Neural progenitor cell (in vitro differentiated cells): ENCODE results near the gene AMER3. TPM values are rescaled to one million over a fixed set of nuclear protein-coding genes. Genes with fewer than 3 reads are reported as not detected.

Experiments used
- DNase-seq: peaks from one replicate; pipeline ENCODE4 v3.0.0-alpha.2; 2016; ENCODE audit warnings: low spot score
- H2AFZ ChIP-seq: fragments of 200-600 bp; sonication (generic); replicated peaks from 2 replicates; pipeline ENCODE4 v1.6.1; 2016; ENCODE audit warnings: antibody characterized with exemption
- H3F3A ChIP-seq: fragments of 200-600 bp; sonication (generic); 2 replicates; pipeline ENCODE4 v1.6.1; 2016; ENCODE audit warnings: antibody characterized with exemption, low read depth
- H3K27ac ChIP-seq: fragments of 200-600 bp; sonication (generic); 2 replicates; pipeline ENCODE4 v1.5.1; 2016; ENCODE audit warnings: mild to moderate bottlenecking
- H3K27me3 ChIP-seq: fragments of 200-600 bp; sonication (generic); 2 replicates; pipeline ENCODE4 v1.6.1; 2016; ENCODE audit warnings: mild to moderate bottlenecking, moderate library complexity
- H3K36me3 ChIP-seq: fragments of 200-600 bp; sonication (generic); 2 replicates; pipeline ENCODE4 v1.5.1; 2016
- H3K4me1 ChIP-seq: fragments of 200-600 bp; sonication (generic); 2 replicates; pipeline ENCODE4 v1.6.1; 2016; ENCODE audit warnings: mixed run types
- H3K4me2 ChIP-seq: fragments of 200-600 bp; sonication (generic); 2 replicates; pipeline ENCODE4 v1.6.1; 2016
- H3K4me3 ChIP-seq: fragments of 200-600 bp; sonication (generic); 2 replicates; pipeline ENCODE4 v1.5.1; 2016
- H3K79me2 ChIP-seq: fragments of 200-600 bp; sonication (generic); 2 replicates; pipeline ENCODE4 v1.6.1; 2016; ENCODE audit warnings: low read depth
- H3K9ac ChIP-seq: fragments of 200-600 bp; sonication (generic); 2 replicates; pipeline ENCODE4 v1.6.1; 2016
- H3K9me3 ChIP-seq: fragments of 200-600 bp; sonication (generic); 2 replicates; pipeline ENCODE4 v1.5.1; 2016; ENCODE audit warnings: low read depth
- H4K20me1 ChIP-seq: fragments of 200-600 bp; sonication (generic); 2 replicates; pipeline ENCODE4 v1.6.1; 2016; ENCODE audit warnings: low read depth
- H3K27ac Mint-ChIP-seq: 3 replicates; pipeline ENCODE4 v1.8.0; 2021; ENCODE audit warnings: mixed read lengths
- H3K27me3 Mint-ChIP-seq: 2 replicates; pipeline ENCODE4 v1.8.0; 2022; ENCODE audit warnings: low read depth, mild to moderate bottlenecking, inconsistent platforms, moderate library complexity, mixed read lengths; ENCODE audit not compliant: insufficient read depth
- H3K36me3 Mint-ChIP-seq: 3 replicates; pipeline ENCODE4 v1.8.0; 2021; ENCODE audit warnings: mixed read lengths
- H3K4me1 Mint-ChIP-seq: 3 replicates; pipeline ENCODE4 v1.8.0; 2021; ENCODE audit warnings: mixed read lengths
- H3K4me3 Mint-ChIP-seq: 3 replicates; pipeline ENCODE4 v1.8.0; 2021; ENCODE audit warnings: mild to moderate bottlenecking, moderate library complexity, mixed read lengths
- H3K9me3 Mint-ChIP-seq: 3 replicates; pipeline ENCODE4 v1.8.0; 2020; ENCODE audit warnings: mixed read lengths
- EZH2 ChIP-seq: fragments of 200-600 bp; sonication (generic); IDR thresholded peaks from 2 replicates; pipeline ENCODE4 v1.6.1; 2017; ENCODE audit warnings: antibody characterized with exemption, mild to moderate bottlenecking, moderate library complexity
- EZH2phosphoT487 ChIP-seq: fragments of 200-600 bp; sonication (generic); IDR thresholded peaks from 2 replicates; pipeline ENCODE4 v1.6.1; 2017; ENCODE audit warnings: antibody characterized with exemption
- total RNA-seq: library from RNA; depleted of rRNA; stranded (reverse); fragments of >200 nt; gene quantifications from 2 replicates; pipeline ENCODE4 v1.2.3, GENCODE V29; 2015; ENCODE audit warnings: low replicate concordance
- TF ChIP-seq, protein P1 (sequence below): fragments of 200-600 bp; sonication (generic); IDR thresholded peaks from 2 replicates; pipeline ENCODE4 v1.5.1; 2017; ENCODE audit warnings: antibody characterized with exemption, mild to moderate bottlenecking

Gene AMER3
- total RNA-seq, 1 donor from 2014 or later: not detected

DNA sequence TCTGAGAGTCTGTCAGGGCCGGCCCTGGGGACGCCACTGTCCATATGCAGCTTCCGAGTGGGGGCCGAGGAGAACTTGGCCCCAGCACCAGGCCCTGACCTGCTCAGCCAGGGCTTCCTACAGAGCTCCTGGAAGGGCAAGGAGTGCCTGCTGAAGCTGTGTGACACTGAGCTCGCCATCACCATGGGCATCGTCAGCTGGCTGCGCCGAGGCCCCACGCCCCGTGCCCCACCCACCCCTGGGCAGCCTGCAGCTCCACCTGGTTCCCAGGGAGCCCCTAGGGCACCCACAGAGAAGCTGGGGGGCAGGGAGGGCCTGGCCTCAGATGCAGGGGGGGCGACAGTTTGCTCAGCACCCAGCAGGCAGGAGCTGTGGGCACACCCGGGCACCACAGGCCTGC is 8.1 kb downstream of the AMER3 start:
- H3K27ac ChIP-seq: no peak overlapping the region
- H2AFZ ChIP-seq: no peak overlapping the region
- peaks cover 18% of the 10 kb centered on the region for H3K27me3 Mint-ChIP-seq
- no peak for TF ChIP-seq EZH2
- no peaks in the 10 kb centered on the region for H3K79me2 ChIP-seq
- H3K36me3 ChIP-seq: no peaks in the 10 kb centered on the region
- no peaks in the 10 kb centered on the region for H3K9me3 ChIP-seq
- H3K9me3 Mint-ChIP-seq: no peaks in the 10 kb centered on the region
- H4K20me1 ChIP-seq: no peaks in the 10 kb centered on the region
- H3K27me3 ChIP-seq: peaks cover 15% of the 10 kb centered on the region
- no peak overlapping the region for H3K4me3 Mint-ChIP-seq
- no peak for DNase-seq
- H3K36me3 Mint-ChIP-seq: no peaks in the 10 kb centered on the region
- H3K27ac Mint-ChIP-seq: no peak overlapping the region
- no peak overlapping the region for H3K4me2 ChIP-seq
- H3K9ac ChIP-seq: no peak overlapping the region
- no peaks in the 10 kb centered on the region for H3K4me1 Mint-ChIP-seq
- H3K4me3 ChIP-seq: no peak overlapping the region
- no peaks in the 10 kb centered on the region for H3K4me1 ChIP-seq
- no peaks in the 10 kb centered on the region for H3F3A ChIP-seq

DNA sequence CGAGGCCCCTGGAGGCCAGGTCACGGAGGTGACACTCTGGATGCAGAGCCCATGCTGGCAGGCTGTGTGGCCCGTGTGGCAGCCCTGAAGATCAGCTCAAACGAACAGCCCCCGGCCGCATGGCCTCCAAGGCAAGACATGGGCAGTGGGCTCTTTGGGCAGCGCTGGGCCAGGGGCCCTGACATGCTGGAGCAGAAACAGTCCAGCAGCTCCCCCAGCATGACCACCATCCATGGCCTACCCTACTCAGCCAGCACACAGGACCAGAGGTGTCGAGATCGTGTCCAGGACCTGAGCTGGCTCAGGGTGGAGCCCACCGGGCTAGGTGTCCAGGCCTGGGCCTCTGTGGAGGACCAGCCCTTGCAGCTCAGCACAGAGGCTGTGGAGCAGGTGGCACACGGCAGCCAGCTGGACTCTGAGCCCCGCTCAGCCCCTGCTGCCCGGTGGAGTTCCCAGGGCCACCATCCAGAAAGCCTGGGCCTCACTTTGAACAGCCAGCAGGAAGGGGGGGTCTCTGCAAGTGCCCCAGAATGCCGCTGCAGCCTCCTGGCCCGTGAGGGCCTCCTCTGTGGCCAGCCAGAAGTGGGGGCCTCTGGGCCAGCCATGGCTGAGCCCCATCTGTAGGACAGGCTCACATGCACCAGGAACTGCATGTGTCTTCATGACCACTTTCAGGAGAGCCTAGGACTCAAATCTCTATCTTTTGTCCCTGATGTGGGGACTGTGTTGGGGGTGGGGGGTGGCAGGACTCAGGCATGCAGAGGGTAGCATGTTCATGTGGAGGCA is 8.9 kb downstream of the AMER3 start:
- no peak for DNase-seq
- H3K27me3 Mint-ChIP-seq: peaks cover 14% of the 10 kb centered on the region
- H3K9ac ChIP-seq: no peak overlapping the region
- no peaks in the 10 kb centered on the region for H3K36me3 Mint-ChIP-seq
- no peak overlapping the region for H3K4me3 Mint-ChIP-seq
- TF ChIP-seq, protein P1, sequence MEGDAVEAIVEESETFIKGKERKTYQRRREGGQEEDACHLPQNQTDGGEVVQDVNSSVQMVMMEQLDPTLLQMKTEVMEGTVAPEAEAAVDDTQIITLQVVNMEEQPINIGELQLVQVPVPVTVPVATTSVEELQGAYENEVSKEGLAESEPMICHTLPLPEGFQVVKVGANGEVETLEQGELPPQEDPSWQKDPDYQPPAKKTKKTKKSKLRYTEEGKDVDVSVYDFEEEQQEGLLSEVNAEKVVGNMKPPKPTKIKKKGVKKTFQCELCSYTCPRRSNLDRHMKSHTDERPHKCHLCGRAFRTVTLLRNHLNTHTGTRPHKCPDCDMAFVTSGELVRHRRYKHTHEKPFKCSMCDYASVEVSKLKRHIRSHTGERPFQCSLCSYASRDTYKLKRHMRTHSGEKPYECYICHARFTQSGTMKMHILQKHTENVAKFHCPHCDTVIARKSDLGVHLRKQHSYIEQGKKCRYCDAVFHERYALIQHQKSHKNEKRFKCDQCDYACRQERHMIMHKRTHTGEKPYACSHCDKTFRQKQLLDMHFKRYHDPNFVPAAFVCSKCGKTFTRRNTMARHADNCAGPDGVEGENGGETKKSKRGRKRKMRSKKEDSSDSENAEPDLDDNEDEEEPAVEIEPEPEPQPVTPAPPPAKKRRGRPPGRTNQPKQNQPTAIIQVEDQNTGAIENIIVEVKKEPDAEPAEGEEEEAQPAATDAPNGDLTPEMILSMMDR: no peak
- TF ChIP-seq EZH2phosphoT487: no peak
- H3K4me1 ChIP-seq: no peaks in the 10 kb centered on the region
- no peaks in the 10 kb centered on the region for H3K36me3 ChIP-seq
- no peaks in the 10 kb centered on the region for H4K20me1 ChIP-seq
- no peak overlapping the region for H2AFZ ChIP-seq
- H3F3A ChIP-seq: no peaks in the 10 kb centered on the region
- no peak overlapping the region for H3K27ac Mint-ChIP-seq
- no peaks in the 10 kb centered on the region for H3K79me2 ChIP-seq
- H3K9me3 Mint-ChIP-seq: no peaks in the 10 kb centered on the region
- no peaks in the 10 kb centered on the region for H3K9me3 ChIP-seq
- no peak overlapping the region for H3K27ac ChIP-seq
- H3K4me2 ChIP-seq: no peak overlapping the region
- H3K27me3 ChIP-seq: peaks cover 7% of the 10 kb centered on the region
- H3K4me1 Mint-ChIP-seq: no peaks in the 10 kb centered on the region
- H3K4me3 ChIP-seq: no peak overlapping the region

DNA sequence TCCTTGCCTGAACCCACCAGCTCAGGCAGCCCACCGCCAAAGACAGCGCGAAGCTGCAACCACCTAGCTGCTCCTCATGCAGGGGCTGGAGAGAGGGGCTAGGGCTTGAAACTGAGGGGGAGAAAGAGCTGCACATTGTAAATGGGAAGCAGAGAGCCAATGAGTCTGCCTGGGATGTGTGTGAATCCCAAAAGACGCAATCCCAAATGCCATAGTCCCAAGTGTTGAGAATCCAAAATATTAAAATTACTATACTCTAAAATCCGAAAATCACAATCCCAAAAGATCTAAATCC is 9.4 kb downstream of the AMER3 start:
- H3K4me1 ChIP-seq: no peaks in the 10 kb centered on the region
- no peaks in the 10 kb centered on the region for H4K20me1 ChIP-seq
- H3K36me3 ChIP-seq: no peaks in the 10 kb centered on the region
- Mint-ChIP-seq H3K27me3 (peaks cover 10% of the 10 kb centered on the region), H3K36me3 (no peaks in the 10 kb centered on the region), H3K9me3 (no peaks in the 10 kb centered on the region), H3K4me1 (no peaks in the 10 kb centered on the region), H3K4me3 (no peak overlapping the region), H3K27ac (no peak overlapping the region)
- H3K27ac ChIP-seq: no peak overlapping the region
- no peak overlapping the region for H2AFZ ChIP-seq
- no peaks in the 10 kb centered on the region for H3F3A ChIP-seq
- H3K4me2 ChIP-seq: no peak overlapping the region
- H3K4me3 ChIP-seq: no peak overlapping the region
- TF ChIP-seq, protein P1: no peak
- no peak for TF ChIP-seq EZH2phosphoT487
- no peak for TF ChIP-seq EZH2
- H3K9ac ChIP-seq: no peak overlapping the region
- DNase-seq: no peak
- peaks cover 3% of the 10 kb centered on the region for H3K27me3 ChIP-seq
- H3K79me2 ChIP-seq: no peaks in the 10 kb centered on the region
- no peaks in the 10 kb centered on the region for H3K9me3 ChIP-seq

DNA sequence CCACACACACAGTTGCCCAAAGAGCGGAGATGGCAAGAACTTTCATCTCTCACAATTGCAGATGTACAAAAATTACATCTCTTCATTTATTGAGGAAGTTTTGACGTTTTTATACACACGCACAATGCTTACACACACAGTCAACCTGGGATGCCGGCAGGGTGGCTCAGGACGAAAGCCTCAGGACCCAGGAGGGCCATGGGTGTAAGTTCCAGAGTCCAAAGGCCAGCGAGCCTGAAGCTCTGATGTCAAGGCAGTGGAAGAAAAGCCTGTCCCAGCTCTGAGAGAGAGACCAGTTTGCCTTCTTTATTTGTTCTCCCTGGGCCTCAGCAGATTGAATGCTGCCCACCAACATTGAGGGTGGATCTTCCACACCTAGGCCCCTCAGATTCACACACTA is 10.1 kb downstream of the AMER3 start:
- Mint-ChIP-seq H3K9me3 (peaks cover 2% of the 10 kb centered on the region), H3K36me3 (no peaks in the 10 kb centered on the region), H3K27me3 (peaks cover 9% of the 10 kb centered on the region), H3K27ac (no peak overlapping the region), H3K4me1 (no peaks in the 10 kb centered on the region), H3K4me3 (no peak overlapping the region)
- no peak overlapping the region for H3K4me2 ChIP-seq
- DNase-seq: no peak
- no peak overlapping the region for H2AFZ ChIP-seq
- no peaks in the 10 kb centered on the region for H3K9me3 ChIP-seq
- no peaks in the 10 kb centered on the region for H3K4me1 ChIP-seq
- H3K9ac ChIP-seq: no peak overlapping the region
- H4K20me1 ChIP-seq: no peaks in the 10 kb centered on the region
- H3F3A ChIP-seq: no peaks in the 10 kb centered on the region
- no peaks in the 10 kb centered on the region for H3K27me3 ChIP-seq
- TF ChIP-seq EZH2phosphoT487 (no peak), EZH2 (no peak)
- TF ChIP-seq, protein P1: no peak
- H3K4me3 ChIP-seq: no peak overlapping the region
- H3K27ac ChIP-seq: no peak overlapping the region
- H3K79me2 ChIP-seq: no peaks in the 10 kb centered on the region
- H3K36me3 ChIP-seq: no peaks in the 10 kb centered on the region
